C4-2B (cell line): ENCODE data around the gene MEGF10.

Source experiments
- H3K27ac ChIP-seq: fragments of 450-650 bp; 2 replicates; pipeline ENCODE4 v1.5.1; 2017
- CTCF ChIP-seq: fragments of 450-650 bp; conservative IDR thresholded peaks from 2 replicates; pipeline ENCODE4 v1.5.1; 2017; ENCODE audit warnings: mild to moderate bottlenecking
- ZFX ChIP-seq: fragments of 450-650 bp; IDR thresholded peaks from 2 replicates; pipeline ENCODE4 v1.6.1; 2017

Gene MEGF10

GRCh38 chr5:127420758-127421157 lies 130.2 kb downstream of the MEGF10 start:
- H3K27ac ChIP-seq, result no peak overlapping the region
- no peak for TF ChIP-seq ZFX
- no peak for TF ChIP-seq CTCF

- H3K27ac ChIP-seq, result no peak overlapping the region
- TF ChIP-seq ZFX, result no peak
- no peak for TF ChIP-seq CTCF
Measured at GRCh38 chr5:127421471-127421870, 130.9 kb downstream of the MEGF10 start.

GRCh38 chr5:127423173-127423798 lies 132.7 kb downstream of the MEGF10 start:
- no peak overlapping the region for H3K27ac ChIP-seq
- TF ChIP-seq CTCF, result no peak
- no peak for TF ChIP-seq ZFX

- H3K27ac ChIP-seq, result no peak overlapping the region
- no peak for TF ChIP-seq CTCF
Measured at GRCh38 chr5:127425037-127425436, 134.4 kb downstream of the MEGF10 start.

- H3K27ac ChIP-seq, result no peak overlapping the region
- TF ChIP-seq ZFX (no peak), CTCF (no peak)
Measured at GRCh38 chr5:127425868-127426267, 135.3 kb downstream of the MEGF10 start.

- TF ChIP-seq ZFX (no peak), CTCF (no peak)
- no peak overlapping the region for H3K27ac ChIP-seq
Measured at GRCh38 chr5:127426661-127427060, 136.1 kb downstream of the MEGF10 start.

- TF ChIP-seq ZFX, result no peak
Measured at GRCh38 chr5:127428276-127428675, 137.7 kb downstream of the MEGF10 start.

GRCh38 chr5:127428748-127429147 lies 138.2 kb downstream of the MEGF10 start:
- no peak for TF ChIP-seq CTCF
- TF ChIP-seq ZFX, result no peak
- no peak overlapping the region for H3K27ac ChIP-seq

More at GRCh38 chr5:127428276-127428675, 137.7 kb downstream of the MEGF10 start:
- H3K27ac ChIP-seq, result no peak overlapping the region
